ENCODE measurements around the gene FIS1.
"Not testable (repeated sequence)": the region's sequence is repeated elsewhere in the genome, so short reads cannot be mapped to it uniquely, and the experiment has no call there.

FIS1 gene

GRCh38 chr7:101206665-101207042 lies 38.2 kb downstream of the FIS1 start:
- DNase-seq (ENCODE audit: extremely low read depth in 1 of 2, low read depth in 1 of 2), result no peak

DNA sequence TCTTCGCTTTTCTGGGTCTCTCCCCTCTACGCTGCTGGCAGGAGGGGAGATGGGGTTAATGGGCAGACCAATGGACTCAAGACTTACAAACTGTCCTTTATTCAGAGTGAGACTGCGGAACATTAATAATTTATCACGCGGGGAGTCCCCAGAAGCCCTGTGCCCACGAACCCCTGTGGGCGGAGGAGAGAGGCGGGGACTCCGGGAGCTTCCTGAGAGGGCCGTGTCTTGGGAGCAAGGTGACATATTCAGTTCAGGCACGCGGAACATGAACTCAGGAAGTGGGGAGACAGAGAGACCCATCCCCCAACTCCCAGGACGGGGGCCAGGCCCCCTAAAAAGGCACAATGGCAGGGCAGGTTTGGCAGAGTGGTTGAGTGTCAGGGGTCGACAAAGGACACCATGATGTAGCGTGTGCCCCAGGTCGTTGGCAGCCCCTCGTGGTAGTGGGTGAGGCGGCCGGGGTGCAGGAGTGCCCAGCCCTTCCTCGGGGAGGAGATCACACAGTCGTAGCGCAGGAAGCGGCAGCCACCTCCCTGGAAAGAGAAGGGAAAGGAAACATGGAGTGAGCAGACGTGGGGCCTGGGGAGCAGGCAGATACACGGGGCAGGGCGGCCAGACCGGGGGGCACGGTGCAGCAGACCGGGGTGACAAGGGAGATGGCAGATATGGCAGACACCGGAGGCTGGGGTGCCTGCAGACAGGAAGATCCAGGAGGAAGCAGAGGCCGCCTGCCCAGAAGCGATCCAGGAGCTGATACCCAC lies 38.8 kb downstream of the FIS1 start:
- no peak for DNase-seq (ENCODE audit: extremely low read depth in 1 of 2, low read depth in 1 of 2)

DNA sequence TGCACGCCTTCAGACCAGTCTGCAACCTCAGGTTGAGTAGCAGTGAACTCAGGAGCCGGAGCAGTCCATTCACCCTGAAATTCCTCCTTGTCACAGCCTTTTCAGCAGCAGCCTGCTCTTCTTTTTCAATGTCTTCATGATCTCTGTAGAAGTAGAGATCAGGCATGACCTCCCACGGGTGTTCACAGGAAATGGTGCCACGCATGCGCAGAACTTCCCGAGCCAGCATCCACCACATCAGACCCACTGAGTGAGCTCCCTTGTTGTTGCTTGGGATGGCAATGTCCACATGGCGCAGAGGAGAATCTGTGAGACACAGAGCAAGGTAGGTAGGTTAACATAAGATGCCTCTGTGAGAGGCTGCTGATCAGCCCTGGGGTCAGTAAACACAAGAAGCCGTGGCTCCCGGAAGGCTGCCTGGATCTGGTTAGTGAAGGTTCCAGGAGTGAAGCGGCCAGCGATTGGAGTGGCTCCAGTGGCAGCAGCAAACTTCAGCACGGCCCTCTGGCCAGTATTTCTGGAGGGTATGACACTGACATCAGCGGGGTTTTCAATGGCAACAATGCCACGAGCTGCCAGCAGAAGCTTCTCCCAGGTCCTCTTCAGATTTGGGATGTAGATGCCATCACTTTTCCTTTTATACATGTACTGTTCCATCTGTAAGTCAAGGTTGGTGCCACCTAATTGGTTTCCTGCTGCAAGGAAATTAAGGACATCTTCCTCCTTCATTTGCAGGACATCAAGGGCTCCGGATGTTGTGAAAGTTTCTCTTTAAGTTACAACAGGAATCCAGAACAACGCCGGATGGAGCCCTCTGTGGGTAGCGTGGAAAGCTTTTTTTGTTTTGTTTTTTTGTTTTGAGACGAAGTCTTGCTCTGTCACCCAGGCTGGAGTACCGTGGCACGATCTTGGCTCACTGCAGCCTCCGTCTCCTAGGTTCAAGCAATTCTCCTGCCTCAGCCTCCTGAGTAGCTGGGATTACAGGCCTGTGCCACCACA lies 40.8 kb downstream of the FIS1 start:
- not testable (repeated sequence) for DNase-seq (ENCODE audit: extremely low read depth in 1 of 2, low read depth in 1 of 2)

DNA sequence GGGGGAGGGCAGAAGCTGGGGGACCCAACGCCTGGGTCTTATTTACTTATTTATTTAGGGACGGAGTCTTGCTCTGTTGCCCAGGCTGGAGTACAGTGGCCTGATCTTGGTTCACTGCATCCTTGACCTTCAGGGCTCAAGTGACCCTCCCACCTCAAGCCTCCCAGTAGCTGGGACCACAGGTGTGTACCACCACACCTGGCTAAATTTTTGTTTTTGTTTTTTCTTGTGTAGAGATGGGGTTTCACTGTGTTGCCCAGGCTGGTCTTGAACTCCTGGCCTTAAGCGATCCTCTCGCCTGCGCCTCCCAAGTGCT lies 42.3 kb downstream of the FIS1 start:
- DNase-seq (ENCODE audit: extremely low read depth in 1 of 2, low read depth in 1 of 2), result no peak

DNA sequence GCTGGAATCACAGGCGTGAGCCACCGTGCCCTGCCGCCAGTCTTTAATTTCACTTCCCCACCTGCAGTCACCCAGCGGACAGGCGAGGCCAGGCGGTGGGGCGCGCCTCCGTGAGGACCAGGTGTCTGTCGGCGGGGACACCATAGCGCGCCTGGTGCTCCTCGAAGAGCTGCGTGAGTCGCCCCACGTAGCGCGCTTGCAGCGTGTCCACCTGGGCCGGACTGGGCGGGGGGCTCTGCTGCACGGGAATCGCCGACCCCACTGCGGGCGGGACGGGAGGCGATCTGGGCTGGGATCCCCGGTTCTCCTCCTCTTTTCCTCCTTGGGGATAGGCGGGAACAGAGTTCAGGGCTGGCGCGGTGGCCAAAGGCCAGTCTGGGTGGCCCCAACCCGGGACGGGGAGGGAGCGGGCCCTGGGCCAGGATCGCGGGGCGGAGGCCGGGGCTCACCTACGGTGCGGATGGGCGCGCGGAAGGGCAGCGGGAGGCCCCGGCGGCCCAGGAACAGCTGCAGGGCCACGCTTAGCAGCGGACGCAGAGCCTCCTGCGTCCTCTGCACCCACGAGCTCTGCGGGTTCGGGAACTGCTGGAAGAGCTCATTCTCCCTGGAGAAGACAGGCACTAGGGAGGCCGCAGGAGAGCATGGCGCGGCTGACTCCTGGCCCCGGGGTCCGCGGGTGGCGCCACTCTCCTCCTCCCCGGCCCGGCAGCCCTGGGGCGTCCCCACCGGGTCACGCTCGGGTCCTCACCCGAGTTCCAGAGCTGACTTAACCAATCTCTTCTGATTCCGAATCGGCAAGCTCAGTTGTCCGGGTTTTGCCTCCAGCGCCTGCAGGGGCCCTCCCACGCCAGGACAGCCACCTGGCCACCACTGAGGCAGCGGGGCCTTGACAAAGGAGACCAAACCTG lies 42.9 kb downstream of the FIS1 start:
- no peak for DNase-seq (ENCODE audit: extremely low read depth in 1 of 2, low read depth in 1 of 2)

DNA sequence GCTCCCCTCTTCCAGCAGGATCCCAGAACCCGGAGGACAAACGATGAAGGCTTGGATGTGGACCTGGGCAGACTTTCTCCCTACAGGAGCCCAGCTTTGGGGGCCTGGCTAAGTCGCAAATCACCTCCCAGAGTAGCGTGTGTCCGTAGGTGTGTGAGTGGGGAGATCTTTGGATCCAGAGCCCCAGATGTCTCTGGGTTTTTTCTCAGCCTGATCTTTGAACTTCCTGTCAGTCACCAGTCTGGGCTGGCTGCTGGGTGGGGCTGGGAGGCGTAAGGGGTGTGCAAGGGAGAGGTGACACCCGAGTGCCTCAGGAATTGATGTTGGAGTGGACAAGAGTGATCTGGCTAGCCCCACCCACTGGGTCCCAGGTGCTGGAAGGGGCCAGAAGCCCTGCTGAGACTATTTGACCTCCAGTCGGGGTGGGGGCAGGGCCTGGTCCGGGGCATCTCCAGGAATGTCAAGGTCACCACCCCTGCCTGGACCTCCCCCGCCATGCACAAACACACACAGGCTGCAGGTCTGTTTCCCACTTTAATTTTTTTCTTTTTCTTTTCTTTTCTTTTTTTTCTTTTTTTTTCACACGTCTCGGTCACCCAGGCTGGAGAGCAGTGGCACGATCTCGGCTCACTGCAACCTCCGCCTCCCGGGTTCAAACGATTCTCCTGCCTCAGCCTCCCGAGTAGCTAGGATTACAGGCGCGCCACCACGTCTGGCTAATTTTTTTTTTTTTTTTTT lies 43.9 kb downstream of the FIS1 start, which contains the start of gene MOGAT3:
TSS of gene MOGAT3 (minus strand) at position 175 of the 738 bp plus-strand sequence. CDS start 182 bp downstream, outside the sequence.
- DNase-seq (ENCODE audit: extremely low read depth in 1 of 2, low read depth in 1 of 2), result no peak

GRCh38 chr7:101200504-101200861 lies 44.4 kb downstream of the FIS1 start:
- no peak for DNase-seq (ENCODE audit: extremely low read depth in 1 of 2, low read depth in 1 of 2)

DNA sequence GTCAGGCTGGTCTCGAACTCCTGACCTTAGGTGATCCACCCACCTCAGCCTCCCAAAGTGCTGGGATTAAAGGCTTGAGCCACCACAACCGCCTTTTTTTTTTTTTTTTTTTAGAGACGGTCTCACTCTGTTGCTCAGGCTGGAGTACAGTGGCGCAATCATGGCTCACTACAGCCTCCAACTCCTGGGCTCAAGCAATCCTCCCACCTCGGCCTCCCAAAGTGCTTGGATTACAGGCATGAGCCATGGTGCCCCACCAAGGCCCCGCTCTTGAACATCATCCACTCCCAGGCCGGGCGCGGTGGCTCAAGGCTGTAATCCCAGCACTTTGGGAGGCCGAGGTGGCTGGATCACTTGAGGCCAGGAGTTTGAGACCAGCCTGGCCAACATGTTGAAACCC lies 45.4 kb downstream of the FIS1 start:
- not testable (repeated sequence) for DNase-seq (ENCODE audit: extremely low read depth in 1 of 2, low read depth in 1 of 2)

DNA sequence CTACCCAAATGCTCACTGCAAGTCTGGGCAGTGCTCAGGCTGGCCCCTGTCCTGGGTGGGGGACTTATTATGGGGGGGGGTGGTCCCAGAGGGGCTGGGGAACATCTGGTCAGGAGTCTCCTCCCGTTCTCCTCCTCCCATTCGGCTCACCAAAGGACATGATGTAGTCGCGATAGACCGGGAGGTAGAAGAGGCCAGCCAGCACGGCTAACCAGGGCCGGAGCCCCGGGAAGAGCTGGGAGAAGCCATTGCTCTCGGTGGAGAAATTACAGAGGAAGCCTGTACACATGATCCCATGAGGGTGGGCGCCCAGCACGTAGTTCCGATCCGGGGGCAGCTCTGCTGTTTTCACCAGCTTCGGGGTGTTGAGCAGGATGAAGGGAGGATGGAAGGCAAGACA lies 46.4 kb downstream of the FIS1 start:
- no peak for DNase-seq (ENCODE audit: extremely low read depth in 1 of 2, low read depth in 1 of 2)

DNA sequence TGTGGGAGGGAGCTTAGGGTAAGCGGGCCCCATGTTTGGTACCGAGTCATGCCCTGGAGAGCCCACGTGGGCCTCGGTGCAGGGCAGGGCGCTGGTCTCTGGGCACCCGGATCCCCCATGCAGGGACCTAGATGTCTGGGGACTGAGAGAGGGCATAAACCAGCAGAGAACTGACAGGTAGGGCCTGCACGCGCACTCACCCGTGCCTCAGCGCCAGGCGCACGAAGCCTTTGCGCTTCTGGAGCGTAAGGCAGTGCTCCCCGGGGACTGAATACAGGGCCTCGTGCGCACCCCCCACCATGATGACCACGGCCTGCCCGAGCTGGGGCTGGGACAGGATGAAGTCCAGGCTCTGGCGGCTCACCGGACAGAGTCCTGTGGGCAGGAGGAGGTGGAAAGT lies 46.9 kb downstream of the FIS1 start:
- DNase-seq (ENCODE audit: extremely low read depth in 1 of 2, low read depth in 1 of 2), result no peak

DNA sequence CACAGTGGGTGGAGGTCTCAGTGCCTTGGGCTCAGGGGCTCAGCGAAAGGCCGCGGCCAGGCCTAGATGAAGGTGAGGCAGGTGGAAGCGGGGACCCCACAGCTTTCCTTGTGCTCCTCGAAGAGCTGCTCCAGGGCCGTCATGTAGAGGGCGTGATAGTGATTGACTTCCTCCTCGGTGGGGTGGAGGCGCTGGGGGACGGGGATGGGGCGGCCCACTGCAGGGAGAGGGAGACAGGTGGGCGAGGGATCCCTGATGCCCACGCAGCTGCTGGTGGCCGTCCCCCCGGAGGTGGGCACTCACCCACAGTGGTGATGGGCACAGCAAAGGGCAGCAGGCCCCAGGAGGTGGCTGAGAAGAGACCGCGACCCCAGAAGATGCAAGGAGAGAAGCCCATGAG lies 49.0 kb downstream of the FIS1 start:
- DNase-seq (ENCODE audit: extremely low read depth in 1 of 2, low read depth in 1 of 2), result no peak
